Uterus (tissue), 4 donors: ENCODE measurements around the gene ANXA9. TPM values are rescaled to one million over a fixed set of nuclear protein-coding genes. Genes with fewer than 3 reads are reported as not detected.

ENCODE experiments used
- DNase-seq, 2 donors: peaks; one replicate each; pipeline ENCODE4 v3.0.0-alpha.2; 2019 to 2020
- H3K27ac ChIP-seq, 2 donors: fragments of 200-600 bp; sonication (generic); 1 replicate in 1 of 2; 2 replicates in 1 of 2; pipeline ENCODE4 v1.5.1; 2016 to 2018
- H3K27me3 ChIP-seq, 2 donors: fragments of 200-600 bp; sonication (generic); one replicate each; pipeline ENCODE4 v1.5.1; 2018 to 2019; ENCODE audit warnings: control low read depth in 1 of 2
- H3K36me3 ChIP-seq, 2 donors: fragments of 200-600 bp; sonication (generic); one replicate each; pipeline ENCODE4 v1.5.1; 2019; ENCODE audit warnings: control low read depth in 1 of 2
- H3K4me1 ChIP-seq, 2 donors: fragments of 200-600 bp; sonication (generic); one replicate each; pipeline ENCODE4 v1.5.1; 2018 to 2019; ENCODE audit warnings: control low read depth in 1 of 2
- H3K4me3 ChIP-seq, 2 donors: fragments of 200-600 bp; sonication (generic); 1 replicate in 1 of 2; 2 replicates in 1 of 2; pipeline ENCODE4 v1.5.1; 2018 to 2019; ENCODE audit warnings: mild to moderate bottlenecking in 1 of 2
- H3K9me3 ChIP-seq, 2 donors: fragments of 200-600 bp; sonication (generic); one replicate each; pipeline ENCODE4 v1.5.1; 2019; ENCODE audit warnings: control low read depth in 1 of 2
- CTCF ChIP-seq, 4 experiments: fragments of 200-600 bp in 2 of 4; fragments of 450-650 bp in 2 of 4; sonication (generic) in 2 of 4; IDR thresholded peaks; one replicate each; pipeline ENCODE4 v1.5.1; 2016 to 2019; ENCODE audit warnings: antibody characterized with exemption in 4 of 4, mild to moderate bottlenecking in 2 of 4, moderate library complexity in 1 of 4
- POLR2A ChIP-seq, 2 donors: fragments of 450-650 bp; IDR thresholded peaks; one replicate each; pipeline ENCODE4 v1.6.1; 2016; ENCODE audit warnings: antibody characterized with exemption in 2 of 2, mild to moderate bottlenecking in 1 of 2, moderate library complexity in 1 of 2
- intact Hi-C: fragments of 100-400 bp; cut with DNase I; formaldehyde crosslinking; loops from one replicate; pipeline ENCODE4 v1.15.1; 2023; ENCODE audit warnings: low total_unique reads
- total RNA-seq, 4 donors: library from RNA; depleted of rRNA in 3 of 4; stranded (reverse); fragments of >200 nt in 3 of 4; gene quantifications; one replicate each; pipeline versions ENCODE4 v1.1.0 to v1.2.4, GENCODE V29; 2014 to 2023
- donor health status: DM: yes; HTN: yes; CAD: no.

ANXA9 gene
- total RNA-seq, 4 donors from 2014 or later: 2.3 to 54.3 (median 6.2) TPM

GRCh38 chr1:150971583-150972416 is 10.3 kb upstream of the ANXA9 start:
- Histone ChIP-seq H3K4me1 (peaks cover 8 to 33% of the 10 kb centered on the region in 2 donors), H3K36me3 (no peaks in the 10 kb centered on the region), H3K27ac (peak overlapping the region; percentile 97), H3K9me3 (no peaks in the 10 kb centered on the region), H3K27me3 (no peaks in the 10 kb centered on the region), H3K4me3 (no peak overlapping the region)
- intact Hi-C loops: no loop called here
- no peak for DNase-seq
- no peak for TF ChIP-seq POLR2A (IDR thresholded peaks at IDR 0.05)
- TF ChIP-seq CTCF (IDR thresholded peaks at IDR 0.05): no peak

GRCh38 chr1:150972417-150972940 is 9.6 kb upstream of the ANXA9 start:
- no peak for DNase-seq
- Histone ChIP-seq H3K9me3 (no peaks in the 10 kb centered on the region), H3K36me3 (no peaks in the 10 kb centered on the region), H3K27me3 (no peaks in the 10 kb centered on the region), H3K4me3 (peak overlapping the region in 1 of 2 donors; percentile 6), H3K27ac (peak overlapping the region; percentile 97), H3K4me1 (peaks cover 8 to 33% of the 10 kb centered on the region in 2 donors)
- intact Hi-C loops: no loop called here
- TF ChIP-seq CTCF (IDR thresholded peaks at IDR 0.05): no peak
- TF ChIP-seq POLR2A (IDR thresholded peaks at IDR 0.05): no peak

GRCh38 chr1:150973258-150973835 is 8.7 kb upstream of the ANXA9 start:
- Histone ChIP-seq H3K27me3 (no peaks in the 10 kb centered on the region), H3K9me3 (no peaks in the 10 kb centered on the region), H3K4me3 (peak overlapping the region; percentile 71 to 94), H3K36me3 (no peaks in the 10 kb centered on the region), H3K27ac (peak overlapping the region; percentile 97), H3K4me1 (peaks cover 8 to 33% of the 10 kb centered on the region in 2 donors)
- TF ChIP-seq CTCF (IDR thresholded peaks at IDR 0.05) (no peak), POLR2A (IDR thresholded peaks at IDR 0.05) (no peak)
- intact Hi-C loops: no loop called here
- DNase-seq: peak; percentile 22 to 28

GRCh38 chr1:150973836-150974579 is 8.1 kb upstream of the ANXA9 start:
- Histone ChIP-seq H3K27me3 (no peaks in the 10 kb centered on the region), H3K27ac (peak overlapping the region; percentile 97), H3K36me3 (no peaks in the 10 kb centered on the region), H3K9me3 (no peaks in the 10 kb centered on the region), H3K4me1 (peaks cover 8 to 33% of the 10 kb centered on the region in 2 donors), H3K4me3 (peak overlapping the region; percentile 71 to 94)
- intact Hi-C loops: no loop called here
- TF ChIP-seq CTCF (IDR thresholded peaks at IDR 0.05) (peak in 1 of 4 experiments; percentile 6), POLR2A (IDR thresholded peaks at IDR 0.05) (no peak)
- peak; percentile 44 to 45 for DNase-seq
